ENCODE measurements around the gene MYLK4. TPM values are rescaled to one million over a fixed set of nuclear protein-coding genes. Genes with fewer than 3 reads are reported as not detected.

The MYLK4 gene
- polyA plus RNA-seq, 4 donors = 1.0 to 1.8 (median 1.5) TPM

GRCh38 chr6:2636672-2637071 is 114.0 kb downstream of the MYLK4 start:
- DNase-seq (ENCODE audit: low read depth in 4 of 4, low spot score in 2 of 4) = no peak

DNA sequence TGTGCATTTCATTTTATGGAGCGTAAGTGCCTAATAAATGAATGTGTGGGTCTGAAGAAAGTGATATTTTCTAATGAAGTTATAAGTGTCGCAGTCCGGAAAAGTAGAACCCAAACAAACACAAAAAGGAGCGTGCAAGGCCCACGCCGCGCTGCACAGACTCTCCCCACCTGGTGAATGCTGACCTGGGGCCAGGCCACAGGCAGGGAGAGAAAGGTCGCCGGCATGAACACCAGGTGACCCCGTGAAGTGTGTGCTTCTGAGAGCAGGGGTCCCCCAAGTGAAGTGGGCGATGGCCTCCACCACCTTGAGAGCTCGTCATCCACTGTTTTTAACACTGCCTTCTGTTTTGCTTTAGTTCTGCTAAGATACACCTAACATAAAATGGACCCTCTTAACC is 114.8 kb downstream of the MYLK4 start:
- DNase-seq (ENCODE audit: low read depth in 4 of 4, low spot score in 2 of 4) = no peak

DNA sequence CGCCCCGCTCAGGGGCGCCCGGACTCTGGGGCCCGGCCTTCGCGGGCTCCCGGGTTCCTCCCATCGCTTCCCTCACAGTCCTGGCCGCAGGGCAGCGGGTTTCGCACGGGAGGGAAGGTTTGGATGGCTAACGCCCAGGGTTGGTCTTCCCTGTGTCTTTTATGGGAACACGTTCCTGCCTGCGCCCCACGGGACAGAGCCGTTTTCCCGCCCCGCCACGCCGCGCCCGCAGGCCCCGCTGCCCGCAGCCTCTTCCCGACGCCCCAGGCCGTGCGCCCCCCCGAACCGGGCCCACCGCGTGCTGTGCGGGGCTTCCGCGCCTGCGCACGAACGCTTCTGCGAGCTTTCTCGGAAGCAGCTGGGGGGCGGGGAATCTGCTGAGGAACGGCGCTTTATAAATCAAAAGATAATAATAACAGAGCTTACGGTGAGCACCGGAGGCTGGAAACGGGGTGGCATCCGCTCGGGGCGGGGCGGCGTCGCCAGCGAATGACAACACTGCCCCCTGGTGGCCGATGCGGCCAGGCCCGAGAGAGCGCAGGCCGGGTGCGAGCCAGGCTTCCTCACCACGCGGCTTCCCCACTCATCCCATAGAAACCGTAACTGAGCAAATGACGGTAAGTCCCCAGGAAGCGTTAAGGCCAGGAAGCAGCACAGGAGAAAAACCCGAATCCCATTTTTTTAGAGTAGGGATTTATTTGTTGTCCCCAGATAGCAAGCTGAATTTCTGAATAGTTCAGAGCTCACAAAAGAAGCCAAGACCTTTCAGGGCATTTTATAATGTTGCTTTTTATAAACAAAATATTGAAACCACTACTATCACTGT is 116.4 kb downstream of the MYLK4 start:
- DNase-seq (ENCODE audit: low read depth in 4 of 4, low spot score in 2 of 4) = peak; percentile 65 to 81 (median 68)

- peak in 3 of 4 donors; percentile 4 to 10 (median 6) for DNase-seq (ENCODE audit: low read depth in 4 of 4, low spot score in 2 of 4)
These were observed 117.0 kb downstream of the MYLK4 start for GRCh38 chr6:2633736-2634135.

GRCh38 chr6:2632976-2633584 is 117.6 kb downstream of the MYLK4 start:
- DNase-seq (ENCODE audit: low read depth in 4 of 4, low spot score in 2 of 4) = no peak

- no peak for DNase-seq (ENCODE audit: low read depth in 4 of 4, low spot score in 2 of 4)
These were observed 118.4 kb downstream of the MYLK4 start for GRCh38 chr6:2632368-2632767.

DNA sequence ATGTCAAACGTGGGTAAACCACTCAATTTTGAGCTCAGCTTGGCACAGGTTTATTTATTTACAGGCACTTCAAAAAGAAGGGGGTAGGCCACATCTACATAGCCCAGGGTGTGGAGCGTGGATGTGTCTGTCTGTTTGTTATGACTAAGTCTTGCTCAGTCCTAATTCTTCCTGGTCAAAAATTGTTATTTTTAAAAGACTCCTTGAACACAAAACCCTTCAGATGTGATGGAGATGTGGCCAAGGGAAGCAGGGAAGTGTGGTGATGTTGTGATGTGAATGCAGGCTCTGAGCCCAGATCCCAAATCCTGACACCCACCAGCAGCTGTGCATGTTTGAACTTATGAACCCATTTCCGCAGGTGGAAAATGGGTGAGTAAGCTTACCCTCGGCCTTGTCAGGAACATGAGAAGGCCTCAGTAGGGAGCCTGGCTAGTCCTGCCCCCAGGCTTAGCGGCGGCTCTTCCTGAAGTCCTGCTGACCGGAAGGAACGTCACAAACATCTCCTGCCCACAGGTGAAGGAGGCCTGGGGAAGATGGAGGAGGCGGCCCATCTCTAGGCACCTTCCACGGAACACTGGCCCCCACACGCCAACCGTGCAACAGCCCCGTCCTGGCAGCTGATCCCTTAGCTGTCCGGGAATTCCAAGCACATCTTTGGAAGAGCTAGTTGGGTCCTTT is 119.7 kb downstream of the MYLK4 start:
- DNase-seq (ENCODE audit: low read depth in 4 of 4, low spot score in 2 of 4) = no peak

DNA sequence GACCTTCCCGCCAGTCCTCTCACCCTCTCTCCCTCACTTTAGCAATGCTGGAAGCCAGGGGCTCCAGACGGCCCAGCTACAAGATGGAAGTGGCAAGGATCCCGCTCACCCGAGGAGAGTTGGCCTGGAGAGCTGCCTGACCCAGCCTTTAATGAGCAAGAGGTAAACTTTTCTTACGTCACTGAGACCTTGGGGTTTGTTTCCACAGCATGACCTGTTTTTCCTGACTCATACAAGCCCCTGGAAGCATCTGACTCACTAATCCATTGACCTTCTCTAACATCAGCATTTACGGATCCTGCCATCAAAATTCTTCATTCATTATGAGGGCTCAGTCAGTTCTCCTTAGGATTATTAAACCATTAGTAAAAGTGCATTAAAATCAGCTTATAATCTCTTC is 120.4 kb downstream of the MYLK4 start:
- DNase-seq (ENCODE audit: low read depth in 4 of 4, low spot score in 2 of 4) = no peak

- no peak for DNase-seq (ENCODE audit: low read depth in 4 of 4, low spot score in 2 of 4)
These were observed 124.3 kb downstream of the MYLK4 start for GRCh38 chr6:2626401-2626800.

GRCh38 chr6:2625581-2625980 is 125.1 kb downstream of the MYLK4 start:
- no peak for DNase-seq (ENCODE audit: low read depth in 4 of 4, low spot score in 2 of 4)

- DNase-seq (ENCODE audit: low read depth in 4 of 4, low spot score in 2 of 4) = no peak
These were observed 126.5 kb downstream of the MYLK4 start for GRCh38 chr6:2624177-2624576.

DNA sequence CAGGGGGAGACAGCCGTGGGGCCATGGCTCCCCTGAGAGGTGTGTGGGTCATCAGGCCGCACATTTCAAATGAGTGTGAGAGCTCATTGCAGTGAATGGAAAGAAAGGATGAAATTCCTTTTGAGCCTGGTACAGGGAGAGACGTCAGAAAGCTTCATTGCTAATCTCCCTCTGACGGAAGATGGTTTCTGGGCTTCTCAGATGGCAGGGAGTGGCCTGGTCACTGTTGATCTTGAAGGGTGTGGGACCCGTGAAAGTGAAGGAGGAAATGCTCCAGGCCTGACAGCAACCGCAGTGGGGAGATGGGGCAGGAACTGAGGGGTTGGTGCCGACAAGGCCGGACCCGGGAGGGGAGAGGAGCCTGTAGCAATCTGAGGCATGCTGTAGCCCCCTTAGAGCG is 127.4 kb downstream of the MYLK4 start:
- no peak for DNase-seq (ENCODE audit: low read depth in 4 of 4, low spot score in 2 of 4)

GRCh38 chr6:2622671-2623070 is 128.1 kb downstream of the MYLK4 start:
- no peak for DNase-seq (ENCODE audit: low read depth in 4 of 4, low spot score in 2 of 4)

GRCh38 chr6:2619651-2620050 is 131.1 kb downstream of the MYLK4 start:
- DNase-seq (ENCODE audit: low read depth in 4 of 4, low spot score in 2 of 4) = no peak

- DNase-seq (ENCODE audit: low read depth in 4 of 4, low spot score in 2 of 4) = no peak
These were observed 133.0 kb downstream of the MYLK4 start for GRCh38 chr6:2617729-2618128.

DNA sequence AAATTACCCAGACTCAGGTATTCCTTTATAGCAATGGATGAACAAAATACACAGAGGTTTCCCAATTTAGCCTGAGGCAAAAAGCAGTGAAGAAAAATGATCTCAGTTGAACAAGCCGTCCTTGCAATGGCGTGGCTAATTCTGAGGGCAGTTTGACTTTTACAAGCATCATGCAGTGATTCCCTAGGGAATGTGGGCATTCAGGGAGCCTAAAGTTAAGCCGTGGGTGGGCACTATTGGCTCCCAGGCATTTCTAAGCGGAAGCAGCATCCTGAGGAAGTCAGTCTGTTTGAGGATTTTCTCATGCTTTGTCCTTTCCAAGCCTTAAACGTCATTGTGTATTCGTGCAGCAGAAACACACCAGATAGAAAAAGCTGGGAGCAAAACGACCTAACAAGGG is 133.9 kb downstream of the MYLK4 start:
- no peak for DNase-seq (ENCODE audit: low read depth in 4 of 4, low spot score in 2 of 4)

DNA sequence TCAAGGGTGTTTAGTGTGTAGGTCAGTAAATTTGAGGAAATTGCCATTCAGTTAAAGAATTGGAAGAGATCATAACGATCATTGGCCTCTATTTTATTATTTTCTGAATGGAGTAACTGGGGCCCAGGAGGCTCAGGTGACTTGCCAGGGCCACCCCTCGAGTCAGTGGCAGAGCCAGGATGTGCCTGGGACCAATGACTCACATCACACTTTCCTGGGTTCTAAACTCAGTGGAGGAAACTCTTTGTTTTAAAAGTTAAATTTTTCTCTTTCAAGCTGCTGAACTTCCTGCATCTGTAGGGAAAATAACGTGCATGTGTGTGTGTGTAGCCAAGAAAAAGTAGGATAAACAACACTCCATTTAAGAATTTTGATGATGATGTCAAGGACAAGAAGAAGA is 135.5 kb downstream of the MYLK4 start:
- no peak for DNase-seq (ENCODE audit: low read depth in 4 of 4, low spot score in 2 of 4)

DNA sequence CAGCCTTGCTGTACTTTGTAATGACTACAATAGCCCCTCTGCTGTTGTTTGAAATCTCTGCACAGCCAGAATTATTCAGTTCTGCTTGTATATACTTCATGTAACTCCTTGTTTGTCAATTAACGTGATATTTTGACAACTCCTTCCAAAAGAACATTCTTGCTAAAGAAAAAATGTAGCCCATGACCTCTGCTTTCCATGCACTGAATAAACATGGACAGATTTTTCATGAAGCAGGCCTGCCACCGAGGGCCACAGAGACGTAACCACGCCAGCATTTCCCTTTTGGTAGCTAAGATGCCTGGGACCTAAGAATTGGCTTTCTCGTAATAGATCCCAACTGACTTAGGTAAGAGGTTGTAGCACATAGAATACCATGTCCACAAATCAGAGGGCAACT is 135.9 kb downstream of the MYLK4 start:
- DNase-seq (ENCODE audit: low read depth in 4 of 4, low spot score in 2 of 4) = no peak

DNA sequence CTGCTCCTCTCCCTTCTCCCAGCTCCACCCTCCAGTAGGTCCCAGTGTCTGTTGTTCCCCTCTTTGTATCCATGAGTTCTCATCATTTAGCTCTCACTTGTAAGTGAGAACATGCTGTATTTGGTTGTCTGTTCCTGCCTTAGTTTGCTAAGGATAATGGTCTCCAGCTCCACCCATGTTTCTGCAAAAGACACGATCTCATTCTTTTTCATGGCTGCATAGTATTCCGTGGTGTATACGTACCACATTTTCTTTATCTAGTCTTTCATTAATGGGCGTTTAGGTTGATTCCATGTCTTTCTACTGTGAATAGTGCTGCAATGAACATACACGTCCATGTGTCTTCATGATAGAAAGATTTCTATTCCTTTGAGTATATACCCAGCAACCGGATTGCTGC is 136.6 kb downstream of the MYLK4 start:
- DNase-seq (ENCODE audit: low read depth in 4 of 4, low spot score in 2 of 4) = no peak

All from left renal cortex interstitium (tissue), 4 donors.